GM18909 (cell line): ENCODE results near the gene GARIN5A.
"Not testable (repeated sequence)": the region's sequence is repeated elsewhere in the genome, so short reads cannot be mapped to it uniquely, and the experiment has no call there.

Experiments
- ATAC-seq: cut with Tn5 transposase; IDR thresholded peaks from one replicate; pipeline ENCODE4 v1.9.1; 2021; ENCODE audit warnings: mild to moderate bottlenecking; ENCODE audit not compliant: unreplicated experiment, poor library complexity

Gene GARIN5A

GRCh38 chr19:50489461-50490011 lies 12.9 kb upstream of the GARIN5A start:
- no peak for ATAC-seq

GRCh38 chr19:50488389-50489194 lies 11.9 kb upstream of the GARIN5A start:
- no peak for ATAC-seq

DNA sequence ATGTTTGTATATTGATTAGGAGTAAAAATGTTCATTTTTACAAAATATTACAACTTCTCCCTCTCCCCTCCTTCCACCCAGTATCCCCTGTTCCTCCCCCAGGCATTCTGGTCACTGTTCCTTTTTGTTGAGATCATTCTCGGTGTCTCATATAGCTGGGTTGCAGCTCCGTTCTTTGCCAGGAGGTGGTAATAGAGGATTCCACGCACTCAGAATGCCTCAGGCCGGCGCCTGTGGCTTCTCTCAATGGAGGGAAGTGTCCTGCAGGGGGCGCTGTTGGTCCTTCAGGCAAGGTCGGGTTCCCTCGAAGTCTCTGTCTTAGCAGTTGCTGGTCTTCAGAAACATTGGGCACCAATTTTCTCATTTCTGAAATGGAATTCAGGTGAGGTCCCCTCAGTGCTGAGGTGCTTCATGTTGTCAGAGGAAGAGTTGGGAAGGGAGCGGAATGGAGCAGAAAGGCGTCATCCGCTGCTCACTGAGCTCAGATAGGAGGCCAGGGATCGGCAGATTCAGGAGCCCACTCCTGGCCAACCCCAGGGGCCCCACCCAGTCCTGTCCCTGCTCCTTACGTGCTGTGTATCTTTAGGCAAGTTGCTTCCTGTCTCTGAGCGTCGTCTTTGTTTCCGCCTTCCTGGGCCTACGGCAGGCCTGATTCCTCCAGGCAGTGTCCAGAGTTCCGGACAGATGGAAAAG lies 10.3 kb upstream of the GARIN5A start:
- ATAC-seq, result no peak

DNA sequence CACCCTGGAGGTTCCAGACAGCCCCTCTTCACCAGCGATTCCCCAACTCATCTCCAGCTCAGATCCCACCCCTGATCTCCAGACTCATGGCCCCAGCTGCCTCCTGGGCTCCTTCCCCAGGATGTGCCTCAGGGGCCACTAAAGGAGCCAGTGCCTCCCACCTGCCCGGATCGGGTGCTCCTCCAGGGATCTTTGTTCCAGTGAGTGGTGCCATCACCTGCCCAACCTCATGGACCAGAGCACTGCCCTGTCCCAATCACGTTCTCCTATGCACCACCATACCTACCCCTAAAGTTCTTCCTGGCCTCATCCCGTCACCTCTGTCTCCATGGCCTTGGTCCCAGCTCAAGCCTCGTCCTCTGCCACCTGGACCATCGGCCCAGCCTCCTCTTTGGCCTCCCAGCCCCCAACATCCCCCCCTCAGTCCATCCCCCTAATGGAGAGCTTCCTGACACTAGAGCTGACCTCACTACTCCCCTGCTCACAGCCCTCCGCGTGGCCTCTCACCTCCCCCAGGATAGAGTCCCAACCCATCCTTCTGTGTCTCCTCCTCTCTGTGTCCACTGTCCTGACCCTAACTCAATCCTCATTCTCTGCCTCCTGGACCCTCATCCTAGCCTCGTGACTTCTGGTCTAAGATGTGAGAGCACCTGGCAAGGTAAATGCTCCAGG lies 8.8 kb upstream of the GARIN5A start:
- no peak for ATAC-seq

DNA sequence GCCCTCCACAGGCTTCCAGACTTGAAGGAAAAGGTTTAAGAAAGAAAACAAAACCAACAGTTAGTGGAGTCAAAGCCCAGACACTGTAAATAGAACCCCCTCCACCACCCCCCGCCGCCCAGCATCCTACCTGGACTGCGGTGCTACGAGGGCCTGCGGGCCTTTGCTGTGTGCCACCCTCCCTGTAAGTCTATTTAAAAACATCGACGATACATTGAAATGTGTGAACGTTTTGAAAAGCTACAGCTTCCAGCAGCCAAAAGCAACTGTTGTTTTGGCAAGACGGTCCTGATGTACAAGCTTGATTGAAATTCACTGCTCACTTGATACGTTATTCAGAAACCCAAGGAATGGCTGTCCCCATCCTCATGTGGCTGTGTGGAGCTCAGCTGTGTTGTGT lies 6.3 kb upstream of the GARIN5A start:
- no peak for ATAC-seq

GRCh38 chr19:50482271-50482855 lies 5.7 kb upstream of the GARIN5A start:
- ATAC-seq, result no peak

DNA sequence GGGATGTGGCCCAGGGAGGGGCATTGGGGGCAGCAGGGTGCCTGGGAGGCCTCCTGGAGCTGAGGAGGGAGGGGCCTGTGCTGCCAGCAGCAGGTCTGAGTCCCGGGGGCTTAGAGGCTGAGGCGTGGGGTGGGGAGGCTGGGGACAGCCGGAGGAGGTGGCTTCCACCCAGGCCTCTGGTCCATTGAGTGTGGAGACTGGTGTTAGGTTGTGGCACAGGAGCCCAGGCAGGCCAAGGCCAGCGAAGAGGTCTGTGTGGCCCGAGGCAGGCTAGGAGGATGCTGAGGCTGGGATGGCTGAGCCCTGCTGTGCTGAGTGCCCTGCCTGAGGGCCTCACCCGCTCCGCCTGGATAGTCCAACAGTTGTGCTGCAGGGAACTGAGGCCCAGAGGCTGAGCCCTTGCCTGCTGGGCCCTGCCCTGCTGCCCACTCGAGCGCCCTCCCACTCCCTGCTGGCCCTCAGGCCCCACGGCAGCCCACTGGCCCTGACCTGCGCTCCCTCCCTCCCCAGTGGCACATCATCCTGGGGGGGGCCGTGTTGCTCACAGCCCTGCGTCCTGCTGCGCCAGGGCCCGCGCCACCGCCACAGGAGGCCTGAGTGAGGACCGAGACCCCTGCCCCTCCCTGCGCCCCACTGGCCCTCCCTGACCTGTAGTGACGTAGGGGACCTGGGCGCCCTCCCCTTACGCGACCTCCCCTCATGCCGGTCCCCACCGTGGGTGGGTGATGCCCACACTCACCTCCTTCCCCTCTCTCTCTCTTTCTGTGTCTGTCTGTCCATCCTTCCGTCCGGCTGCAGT lies 4.9 kb upstream of the GARIN5A start:
- ATAC-seq, result no peak

DNA sequence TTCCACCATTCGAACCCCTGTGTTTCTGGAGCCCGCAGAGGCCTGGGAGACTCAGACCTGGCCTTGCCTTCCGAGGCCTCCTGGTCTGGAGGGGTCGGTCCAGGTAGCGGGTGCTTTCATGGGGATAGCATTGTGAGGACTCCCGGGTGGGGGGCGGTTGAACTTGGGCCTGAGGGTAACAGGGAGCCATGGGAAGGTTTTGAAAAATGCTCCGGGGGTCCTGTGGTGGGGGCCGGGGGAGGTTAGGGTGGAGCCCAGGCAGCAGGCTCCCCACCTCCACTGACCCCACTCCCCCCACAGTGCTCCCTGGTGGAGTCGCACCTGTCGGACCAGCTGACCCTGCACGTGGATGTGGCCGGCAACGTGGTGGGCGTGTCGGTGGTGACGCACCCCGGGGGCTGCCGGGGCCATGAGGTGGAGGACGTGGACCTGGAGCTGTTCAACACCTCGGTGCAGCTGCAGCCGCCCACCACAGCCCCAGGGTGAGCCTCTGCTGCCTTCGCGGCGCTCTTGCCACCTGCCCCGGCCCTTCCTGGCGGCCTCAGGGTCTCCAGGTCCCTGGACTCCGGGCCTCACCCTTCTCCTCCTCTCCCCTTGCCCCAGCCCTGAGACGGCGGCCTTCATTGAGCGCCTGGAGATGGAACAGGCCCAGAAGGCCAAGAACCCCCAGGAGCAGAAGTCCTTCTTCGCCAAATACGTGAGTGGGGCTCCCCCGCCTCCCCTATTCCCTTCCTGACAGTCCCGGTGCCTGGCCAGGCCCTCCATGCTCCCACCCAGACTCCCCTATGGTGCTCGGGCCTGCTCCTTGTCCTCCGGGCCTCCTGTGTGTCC lies 3.8 kb upstream of the GARIN5A start:
- no peak for ATAC-seq

DNA sequence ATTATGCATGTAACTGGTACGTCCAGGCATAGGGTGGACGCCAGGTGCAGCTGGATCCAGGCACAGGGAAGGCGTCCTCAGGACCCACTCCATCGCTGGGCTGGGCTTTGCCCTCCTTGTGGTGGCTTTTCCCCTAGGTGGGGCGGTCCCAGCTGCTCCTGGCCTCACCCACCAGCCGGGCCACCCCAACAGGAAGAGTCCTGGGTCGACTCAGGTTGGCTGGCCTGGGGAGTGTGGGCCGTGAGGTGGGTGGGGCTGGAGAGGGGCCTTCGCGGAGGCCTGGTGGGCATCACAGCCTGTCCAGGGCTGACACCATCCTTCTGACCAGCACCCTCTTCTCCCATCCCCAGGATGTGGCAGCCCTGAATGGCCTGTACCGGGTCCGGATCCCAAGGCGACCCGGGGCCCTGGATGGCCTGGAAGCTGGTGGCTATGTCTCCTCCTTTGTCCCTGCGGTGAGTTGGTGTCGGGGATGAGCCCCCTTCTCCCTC lies 3.2 kb upstream of the GARIN5A start:
- ATAC-seq, result no peak

DNA sequence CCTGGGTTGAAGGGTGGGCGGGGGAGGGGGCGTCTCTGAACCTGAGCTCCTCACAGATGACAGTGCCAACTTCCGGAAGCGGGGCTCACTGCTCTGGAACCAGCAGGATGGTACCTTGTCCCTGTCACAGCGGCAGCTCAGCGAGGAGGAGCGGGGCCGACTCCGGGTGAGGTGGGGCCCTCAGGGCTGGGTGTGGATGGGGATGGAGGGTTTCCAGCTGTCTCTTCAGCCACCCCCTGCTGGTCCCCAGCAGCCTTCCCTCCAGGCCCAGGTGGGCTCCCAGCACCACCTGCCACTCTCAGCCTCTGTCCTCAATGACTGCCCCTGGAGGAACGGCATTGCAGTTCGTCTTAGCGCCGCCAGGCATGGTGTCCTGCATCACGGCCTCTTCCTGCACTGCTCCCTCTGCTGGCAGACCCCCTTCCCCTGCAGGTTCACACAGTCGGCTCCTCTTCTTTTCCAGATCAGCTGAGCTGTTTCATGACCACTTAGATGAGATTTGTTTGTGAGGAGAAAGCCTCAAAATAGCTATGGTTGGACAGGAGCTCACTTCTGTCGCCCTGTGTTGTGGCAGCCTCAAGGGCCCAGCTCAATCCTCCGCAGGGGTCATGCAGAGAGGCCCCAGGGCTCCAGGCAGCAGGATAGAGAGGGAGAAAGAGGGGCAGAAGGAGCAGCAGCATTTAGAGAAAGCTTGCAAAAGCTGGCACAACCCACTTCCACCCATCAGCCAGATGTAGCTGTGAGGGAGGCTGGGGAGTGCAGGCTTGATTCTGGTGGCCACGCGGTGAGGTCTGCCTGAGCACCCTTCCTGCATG lies 2.5 kb upstream of the GARIN5A start:
- ATAC-seq, result no peak

GRCh38 chr19:50477751-50478515 lies 1.3 kb upstream of the GARIN5A start:
- no peak for ATAC-seq

DNA sequence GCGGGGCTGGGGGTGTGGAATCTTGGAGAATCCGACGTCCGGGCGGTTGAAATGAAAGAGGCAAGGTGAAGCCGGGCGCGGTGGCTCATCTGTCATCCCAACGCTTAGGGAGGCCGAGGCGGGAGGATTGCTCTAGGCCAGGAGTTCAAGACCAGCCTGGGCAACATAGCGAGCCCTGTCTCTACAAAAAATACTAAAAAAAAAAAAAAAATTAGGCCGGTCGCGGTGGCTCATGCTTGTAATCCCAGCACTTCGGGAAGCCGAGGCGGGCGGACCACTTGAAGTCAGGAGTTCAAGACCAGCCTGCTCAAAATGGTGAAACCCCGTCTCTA lies 225 bp upstream of the GARIN5A start:
- no peak for ATAC-seq

- ATAC-seq, result no peak
Observed at GRCh38 chr19:50475736-50476223, 868 bp downstream of the GARIN5A start.

GRCh38 chr19:50475101-50475568 lies 1.5 kb downstream of the GARIN5A start:
- no peak for ATAC-seq

GRCh38 chr19:50473336-50473735 lies 3.3 kb downstream of the GARIN5A start:
- not testable (repeated sequence) for ATAC-seq

GRCh38 chr19:50468818-50469217 lies 7.8 kb downstream of the GARIN5A start:
- no peak for ATAC-seq

GRCh38 chr19:50467566-50467965 lies 9.1 kb downstream of the GARIN5A start:
- no peak for ATAC-seq
